Activated CD4-positive, alpha-beta T cell treated with anti-CD3 and anti-CD28 coated beads, Interleukin-2, amount 50 U/mL, for 4 hours (primary cell): ENCODE results near the gene TRPM6.
"Not testable (repeated sequence)": the region's sequence is repeated elsewhere in the genome, so short reads cannot be mapped to it uniquely, and the experiment has no call there.

Experiments used
- DNase-seq, 2 experiments: peaks; one replicate each; pipeline ENCODE4 v3.0.0-alpha.2; 2020

Gene TRPM6

DNA sequence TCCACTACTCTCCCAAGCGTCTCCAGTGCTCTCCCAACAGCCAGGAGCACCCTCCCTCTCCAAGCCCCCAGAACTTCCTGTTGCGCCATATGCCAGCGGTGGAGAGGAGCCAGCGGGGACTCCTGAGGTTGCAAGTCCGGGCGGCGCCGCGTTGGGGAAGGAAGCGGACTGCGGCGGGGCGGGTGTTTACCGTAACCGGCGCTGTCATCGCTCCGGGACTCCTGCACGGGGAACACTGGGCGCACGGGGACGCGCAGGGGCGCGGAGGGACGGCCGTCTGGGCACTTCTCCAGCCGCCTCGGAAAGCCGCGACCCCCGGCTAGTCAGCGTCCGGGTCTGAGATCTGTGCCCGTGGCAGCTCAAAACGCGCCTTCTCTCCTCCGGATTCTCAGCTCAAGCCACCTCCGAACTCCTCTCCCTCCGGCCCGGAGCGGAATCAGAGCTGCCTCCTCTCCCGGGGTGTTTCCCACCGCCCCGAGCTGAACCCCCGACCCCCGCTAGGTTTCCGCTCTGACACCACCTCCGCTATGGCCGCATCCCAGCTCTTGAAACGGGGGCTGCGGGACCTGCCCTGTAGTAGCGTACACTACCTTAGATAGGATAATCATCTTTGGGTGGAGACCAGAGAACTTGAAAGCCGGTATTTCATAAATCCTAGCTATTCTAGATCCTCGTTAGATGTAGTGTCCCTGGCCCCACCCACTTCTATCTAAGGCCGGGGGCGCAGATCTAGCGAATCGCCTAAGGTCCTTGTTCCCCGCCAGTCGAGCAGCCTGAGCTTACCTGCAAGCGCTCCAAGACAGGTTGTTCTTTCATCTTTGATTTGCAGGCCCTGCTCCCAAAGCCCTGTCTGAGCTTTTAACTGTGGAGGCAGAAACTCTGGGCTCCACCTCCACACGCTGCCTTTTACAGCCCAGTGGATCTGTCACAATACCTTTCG, at the start of gene TRPM6:
TRPM6 (minus strand) TSS at position 881 of the 940 bp plus-strand sequence; CDS start at position 816, 65 bp downstream.
- DNase-seq: no peak

- no peak for DNase-seq
Measured at GRCh38 chr9:74935008-74935407, 47.3 kb upstream of the TRPM6 start.

- DNase-seq: no peak
Measured at GRCh38 chr9:74921737-74922136, 34.0 kb upstream of the TRPM6 start.

DNA sequence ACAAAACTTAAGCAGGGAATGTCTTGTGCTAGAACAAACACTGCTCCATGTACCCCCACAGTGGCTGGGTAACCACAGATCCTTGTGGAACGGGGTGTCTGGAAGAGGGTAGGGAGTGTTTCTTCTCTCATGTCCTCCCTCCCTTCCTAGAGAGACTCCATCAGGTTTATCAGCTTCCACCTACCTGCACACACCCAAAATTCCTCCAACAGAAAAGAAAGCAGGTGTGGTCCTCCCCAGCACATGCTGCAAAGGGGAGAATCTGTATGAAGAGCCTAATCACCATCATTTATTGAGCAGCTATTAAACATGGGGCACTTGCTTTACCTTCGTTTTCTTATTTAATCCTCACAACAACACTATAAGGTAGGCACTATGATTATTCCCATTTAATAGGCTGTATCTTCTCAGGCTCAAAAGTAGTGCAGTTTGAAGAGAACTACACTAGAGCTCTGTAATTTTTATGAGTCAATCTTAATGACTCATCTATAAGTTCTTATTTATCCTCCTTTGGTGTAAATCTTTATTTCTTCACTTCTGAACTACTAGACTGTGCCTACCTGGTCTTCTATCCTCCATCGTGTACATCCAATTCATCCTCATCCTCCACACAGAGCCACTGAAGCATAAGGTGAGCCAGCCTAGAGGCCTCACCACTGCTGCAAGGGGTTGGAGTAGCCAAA, 33.4 kb upstream of the TRPM6 start:
- no peak for DNase-seq

DNA sequence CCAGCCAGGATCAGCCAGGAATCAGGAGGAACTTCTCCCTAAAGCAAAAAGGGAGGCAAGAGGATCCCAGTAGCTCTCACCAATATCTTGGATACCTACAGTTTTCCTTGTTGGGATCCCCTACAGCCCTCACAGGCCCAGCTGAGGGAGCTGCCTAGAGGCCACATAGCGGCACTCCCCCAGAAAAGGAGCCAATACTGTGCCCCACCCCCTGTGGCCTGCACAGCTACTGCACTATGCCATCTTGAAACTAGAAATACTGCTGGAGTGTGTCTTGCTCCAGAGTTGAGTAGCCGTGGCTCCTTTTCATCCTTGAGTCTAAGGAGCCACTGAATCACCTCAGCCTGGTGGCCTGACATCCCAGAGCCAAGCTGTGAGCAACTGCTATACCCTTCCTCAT, 22.3 kb upstream of the TRPM6 start:
- DNase-seq: no peak

DNA sequence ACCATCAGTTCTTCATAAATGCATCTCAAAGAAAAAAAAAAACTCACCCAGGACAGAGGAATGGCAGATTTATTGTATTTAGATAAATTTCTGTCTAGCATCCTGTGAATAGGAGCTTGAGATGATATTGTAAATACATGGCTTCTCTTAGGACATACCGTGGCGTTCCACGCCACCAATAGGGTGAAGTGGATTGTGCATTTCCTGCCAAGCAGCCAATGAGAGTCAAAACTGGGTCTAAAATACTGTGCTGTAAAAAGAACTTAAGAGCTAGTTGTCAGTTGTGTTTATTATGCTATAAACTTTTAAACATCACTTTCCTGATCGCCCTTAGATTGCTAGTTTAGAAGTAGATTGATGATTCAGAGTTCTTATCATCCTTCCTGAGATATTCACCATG, 20.9 kb upstream of the TRPM6 start:
- no peak for DNase-seq

GRCh38 chr9:74907085-74907484, 19.4 kb upstream of the TRPM6 start:
- no peak for DNase-seq

DNA sequence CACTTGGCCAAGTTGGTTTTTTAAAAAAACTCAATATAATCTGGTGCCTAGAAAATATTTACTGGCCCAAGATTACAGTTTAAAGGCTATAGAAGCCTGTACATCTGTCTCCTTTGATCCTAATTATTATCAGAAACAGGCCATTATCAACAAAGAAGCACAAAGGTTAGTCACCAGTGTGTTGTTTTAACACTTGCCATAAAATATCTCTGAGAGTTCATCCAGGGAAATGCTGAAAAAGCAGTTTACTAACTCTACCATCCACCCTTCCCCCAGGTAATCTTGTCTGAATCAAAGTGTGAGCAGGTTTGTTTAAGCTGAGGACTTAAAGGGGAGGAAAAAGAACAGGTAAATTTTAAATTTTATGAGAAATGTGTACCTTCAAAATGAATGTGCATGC, 13.3 kb upstream of the TRPM6 start:
- no peak for DNase-seq

DNA sequence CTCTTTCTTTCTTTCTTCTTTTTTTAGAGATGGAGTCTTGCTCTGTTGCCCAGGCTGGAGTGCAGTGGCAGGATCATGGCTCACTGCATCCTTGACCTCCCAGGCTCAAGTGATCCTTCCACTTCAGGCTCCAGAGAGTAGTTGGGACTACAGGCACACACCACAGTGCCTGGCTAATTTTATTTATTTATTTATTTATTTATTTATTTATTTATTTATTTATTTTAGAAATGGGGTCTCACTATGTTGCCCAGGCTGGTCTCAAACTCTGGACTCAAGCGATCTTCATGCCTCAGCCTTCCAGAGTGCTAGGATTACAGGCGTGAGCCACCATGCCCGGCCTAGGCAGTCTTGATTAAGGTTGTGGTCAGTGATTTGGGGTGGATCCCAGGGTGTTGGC, 728 bp upstream of the TRPM6 start:
- DNase-seq: not testable (repeated sequence)

DNA sequence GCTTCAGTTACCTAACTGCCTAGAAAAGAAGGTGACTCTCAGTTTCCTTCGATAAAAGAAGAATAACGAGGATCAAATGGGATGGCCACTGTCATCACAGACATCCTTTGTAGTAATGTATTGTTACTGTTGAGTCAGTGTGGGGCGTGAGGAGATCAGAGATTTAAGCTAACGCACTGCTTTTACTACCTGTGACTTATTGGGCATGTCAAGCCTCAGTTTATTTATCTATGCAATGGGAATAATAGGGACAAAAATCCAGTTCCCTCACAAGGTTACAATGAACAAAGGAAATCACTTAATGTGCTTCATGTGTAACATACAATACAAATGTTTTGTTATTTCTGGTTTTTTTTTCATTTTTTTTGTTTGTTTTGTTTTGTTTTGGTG, 255 bp upstream of the TRPM6 start:
- no peak for DNase-seq

DNA sequence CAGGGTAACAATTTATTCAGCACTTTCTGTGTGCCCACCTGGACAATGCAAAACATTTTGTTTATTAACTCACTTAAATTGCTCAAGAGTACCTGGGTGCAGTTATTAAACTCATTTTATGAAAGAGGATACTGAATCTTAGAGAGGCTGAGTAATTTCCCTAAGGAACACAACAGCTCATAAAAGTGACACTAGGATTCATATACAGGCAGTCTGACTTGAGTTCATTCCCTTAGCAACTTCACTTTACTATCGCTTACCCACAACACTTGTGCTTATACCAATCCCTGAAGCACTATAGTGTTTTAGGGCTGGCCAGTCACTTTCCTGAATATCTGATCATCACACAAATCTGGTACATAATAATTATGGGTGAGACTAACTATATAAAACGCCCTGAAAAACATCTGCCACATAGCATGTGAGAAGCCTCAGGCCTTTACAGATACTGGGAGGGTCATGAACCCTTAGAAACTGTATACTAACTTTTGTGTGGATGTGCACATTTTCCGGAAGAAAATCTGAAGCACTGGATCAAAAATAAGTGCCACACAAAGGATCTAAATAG, 11.3 kb downstream of the TRPM6 start:
- DNase-seq: no peak

- no peak for DNase-seq
Measured at GRCh38 chr9:74875656-74876055, 12.1 kb downstream of the TRPM6 start.

DNA sequence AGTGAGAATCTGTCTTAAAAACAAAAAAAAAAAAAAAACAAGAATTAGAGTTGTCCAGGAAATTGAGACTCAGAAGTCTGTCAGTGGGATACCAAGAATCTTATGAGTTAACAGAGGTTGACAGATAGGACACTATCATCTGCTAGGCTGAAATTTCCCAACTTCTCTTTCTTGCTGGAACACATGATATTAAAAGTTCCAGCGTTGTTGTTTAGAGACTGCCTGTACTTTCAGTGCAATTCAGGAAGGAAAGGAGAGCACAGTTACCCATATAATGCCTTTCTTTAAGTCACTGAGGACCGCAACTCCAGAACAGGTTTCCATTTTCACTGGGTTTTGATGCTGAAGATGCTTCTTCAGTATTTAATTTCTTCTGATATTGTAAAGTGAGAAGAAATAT, 13.5 kb downstream of the TRPM6 start:
- no peak for DNase-seq

GRCh38 chr9:74872619-74873233, 15.0 kb downstream of the TRPM6 start:
- DNase-seq: no peak

- DNase-seq: no peak
Measured at GRCh38 chr9:74867483-74867882, 20.2 kb downstream of the TRPM6 start.

GRCh38 chr9:74865177-74865576, 22.5 kb downstream of the TRPM6 start:
- no peak for DNase-seq

GRCh38 chr9:74861773-74862474, 25.8 kb downstream of the TRPM6 start:
- DNase-seq: no peak

GRCh38 chr9:74861071-74861470, 26.6 kb downstream of the TRPM6 start:
- DNase-seq: no peak

GRCh38 chr9:74860247-74860646, 27.5 kb downstream of the TRPM6 start:
- not testable (repeated sequence) for DNase-seq

GRCh38 chr9:74859786-74860185, 27.9 kb downstream of the TRPM6 start:
- no peak for DNase-seq

GRCh38 chr9:74858751-74859414, 28.8 kb downstream of the TRPM6 start:
- no peak for DNase-seq

- DNase-seq: no peak
Measured at GRCh38 chr9:74856989-74857388, 30.7 kb downstream of the TRPM6 start.
